Hematopoietic multipotent progenitor cell (in vitro differentiated cells): ENCODE results near the gene ZMYND8. TPM values are rescaled to one million over a fixed set of nuclear protein-coding genes. Genes with fewer than 3 reads are reported as not detected.
A peak's percentile ranks its signal among the peaks of the same experiment; 100 is the strongest.

Experiments
- DNase-seq, 3 donors: peaks; one replicate each; pipeline ENCODE4 v3.0.0-alpha.2; 2011 to 2015; ENCODE audit warnings: low read depth in 2 of 3, low spot score in 2 of 3
- total RNA-seq: library from RNA; depleted of rRNA; stranded (reverse); fragments of >200 nt; gene quantifications from one replicate; pipeline ENCODE4 v1.2.3, GENCODE V29; 2012

The ZMYND8 gene
- total RNA-seq, 1 donor, result 38.2 TPM

DNA sequence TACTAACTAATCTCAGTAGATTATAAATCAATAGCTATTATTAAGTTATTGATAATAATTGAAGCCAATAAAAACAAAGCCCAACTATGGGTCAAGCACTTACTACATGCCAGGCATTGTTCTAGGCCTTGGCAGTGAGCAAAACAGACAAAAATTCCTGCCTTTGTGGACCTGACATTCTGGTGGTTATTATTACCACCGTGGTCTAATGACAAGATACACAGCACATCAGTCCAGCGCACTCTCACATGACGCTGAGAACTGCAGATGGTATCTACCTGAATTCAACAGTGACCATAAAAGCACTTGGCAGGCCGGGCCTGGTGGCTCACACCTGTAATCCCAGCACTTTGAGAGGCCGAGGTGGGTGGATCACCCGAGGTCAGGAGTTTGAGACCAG lies 121.4 kb downstream of the ZMYND8 start:
- no peak for DNase-seq

DNA sequence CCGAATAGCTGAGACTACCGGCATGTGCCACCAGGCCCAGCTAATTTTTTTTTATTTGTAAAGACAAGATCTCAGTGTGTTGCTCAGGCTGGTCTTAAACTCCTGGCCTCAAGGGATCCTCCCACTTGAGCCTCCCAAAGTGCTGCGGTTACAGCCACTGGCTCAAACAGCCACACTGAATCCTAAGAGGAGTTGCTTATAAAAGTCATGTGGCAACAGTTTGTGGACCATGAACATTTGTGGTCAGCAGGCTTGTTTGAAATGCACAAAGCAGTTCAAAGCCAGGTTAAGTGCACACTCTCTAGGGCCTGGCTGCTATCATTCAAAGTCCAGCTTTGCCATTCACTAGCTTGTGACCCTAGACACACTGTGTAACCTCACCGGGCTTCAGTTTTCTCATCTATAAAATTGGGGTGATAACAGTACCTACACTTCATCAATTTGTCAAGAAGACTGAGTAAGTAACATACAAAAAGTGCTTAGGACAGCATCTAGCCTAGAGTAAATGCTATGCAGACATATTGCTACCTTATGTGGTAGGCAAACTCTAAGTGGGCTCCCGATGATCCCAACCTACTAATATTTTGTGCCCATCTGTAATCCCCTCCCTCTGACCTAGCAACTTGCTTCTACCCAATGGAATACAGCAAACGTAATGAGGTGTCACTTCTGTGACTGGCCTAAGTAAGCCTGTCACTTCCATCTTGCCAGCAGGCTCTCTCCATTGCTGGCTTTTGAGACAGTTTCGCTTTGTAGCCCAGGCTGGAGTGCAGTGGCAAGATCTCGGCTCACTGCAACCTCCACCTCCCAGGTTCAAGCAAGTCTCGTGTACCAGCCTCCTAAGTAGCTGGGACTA lies 122.9 kb downstream of the ZMYND8 start:
- no peak for DNase-seq

DNA sequence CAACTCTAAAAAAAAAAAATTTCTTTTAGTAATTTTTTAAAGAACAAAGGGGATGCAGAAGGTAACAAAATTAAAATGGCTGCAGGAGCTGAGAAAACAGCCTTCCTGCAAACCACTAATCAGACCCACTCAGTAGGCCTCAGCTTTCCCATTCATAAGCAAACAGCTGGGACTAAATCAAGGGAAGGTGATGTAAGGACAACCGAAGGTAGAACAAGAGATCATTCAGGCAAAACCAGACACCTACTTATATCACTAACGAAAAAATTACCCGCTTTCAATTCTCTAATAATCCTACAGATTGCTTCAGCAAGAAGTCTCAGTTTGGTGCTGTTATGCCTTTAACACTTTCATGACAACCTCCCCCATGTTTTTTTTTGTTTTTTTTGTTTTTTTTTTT lies 124.0 kb downstream of the ZMYND8 start:
- DNase-seq, result no peak

DNA sequence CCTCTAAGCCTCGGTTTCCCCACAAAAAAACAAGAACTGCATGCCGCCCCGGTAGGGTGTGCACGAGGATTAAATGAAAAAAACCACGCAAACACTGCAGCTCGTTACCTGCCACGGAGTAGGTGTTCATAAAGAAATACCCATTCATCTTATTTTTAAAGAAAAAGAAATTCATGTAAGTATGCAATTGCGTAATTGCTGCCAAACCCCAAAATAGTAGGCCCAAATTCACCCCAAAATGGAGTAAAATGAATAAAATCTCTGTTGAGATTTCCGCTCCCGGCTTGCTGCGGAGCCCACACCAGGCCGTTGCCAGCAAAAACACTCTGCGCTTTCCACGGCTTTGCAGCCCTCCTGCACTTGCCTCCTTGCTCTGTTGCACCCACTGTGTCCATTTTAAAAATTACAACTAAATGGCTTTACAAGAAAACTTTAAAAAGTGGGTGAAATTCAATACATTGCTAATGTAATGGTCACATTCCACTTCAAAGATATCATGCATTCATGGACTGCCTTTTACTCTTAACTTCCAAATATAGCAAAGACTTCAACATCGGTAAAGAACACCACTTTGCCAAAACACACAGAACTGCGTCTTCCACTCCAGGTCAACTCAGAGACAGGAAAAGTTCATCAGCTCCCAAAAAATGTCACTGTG lies 125.0 kb downstream of the ZMYND8 start:
- no peak for DNase-seq

DNA sequence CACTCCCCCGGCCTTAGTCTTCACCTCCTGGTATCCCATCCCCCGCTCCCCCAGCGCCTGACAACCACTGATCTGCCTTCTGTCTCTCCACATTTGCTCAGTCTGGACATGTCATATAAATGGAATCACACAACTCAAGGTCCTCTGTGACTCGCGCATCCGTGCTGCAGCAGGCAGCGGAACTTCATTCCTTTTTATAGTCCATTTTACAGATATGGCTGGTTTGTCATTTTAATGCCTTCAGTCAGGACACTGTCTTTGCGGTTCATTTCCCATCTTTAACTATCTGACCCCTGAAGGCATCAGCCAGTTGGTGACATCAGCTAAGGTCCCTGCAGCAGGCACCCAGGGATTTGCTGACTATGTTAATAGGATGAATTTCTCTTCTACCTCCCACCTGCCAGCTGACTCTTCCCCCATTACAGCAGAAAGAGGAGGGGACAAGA lies 125.7 kb downstream of the ZMYND8 start:
- DNase-seq, result no peak

DNA sequence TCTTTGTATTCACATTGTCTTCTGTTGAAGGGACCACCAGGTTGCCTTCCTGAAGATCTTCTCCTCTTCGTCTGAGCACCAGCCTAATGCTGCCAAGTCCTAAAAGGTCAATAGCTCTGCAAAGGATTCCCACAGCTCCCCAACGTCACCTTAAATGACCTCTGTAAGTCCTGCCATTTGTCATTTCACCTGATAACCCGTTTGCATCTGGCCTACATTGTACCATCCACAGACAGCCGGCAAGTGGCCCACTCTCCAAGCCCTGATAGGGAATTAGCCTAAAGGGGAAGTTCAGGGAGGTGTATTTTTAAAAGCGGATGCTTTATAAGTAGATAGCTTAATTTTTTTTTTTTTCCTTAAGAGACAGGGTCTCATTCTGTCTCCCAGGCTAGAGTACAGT lies 127.8 kb downstream of the ZMYND8 start:
- DNase-seq, result no peak

DNA sequence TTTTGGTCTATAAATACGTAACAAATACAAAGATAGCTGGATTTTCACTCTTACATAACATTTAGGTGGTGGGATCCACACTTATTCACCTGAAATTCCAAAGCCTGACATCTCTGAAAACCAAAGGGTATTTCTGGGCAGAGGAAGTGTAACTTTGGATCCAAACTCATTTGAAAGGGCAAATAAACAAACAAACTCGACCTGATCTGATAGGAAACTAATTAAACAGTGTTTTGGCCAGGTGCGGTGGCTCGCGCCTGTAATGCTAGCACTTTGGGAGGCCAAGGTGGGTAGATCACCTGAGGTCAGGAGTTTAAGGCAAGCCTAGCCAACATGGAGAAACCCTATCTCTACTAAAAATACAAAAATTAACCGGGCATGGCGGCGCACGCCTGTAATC lies 128.9 kb downstream of the ZMYND8 start:
- no peak for DNase-seq

DNA sequence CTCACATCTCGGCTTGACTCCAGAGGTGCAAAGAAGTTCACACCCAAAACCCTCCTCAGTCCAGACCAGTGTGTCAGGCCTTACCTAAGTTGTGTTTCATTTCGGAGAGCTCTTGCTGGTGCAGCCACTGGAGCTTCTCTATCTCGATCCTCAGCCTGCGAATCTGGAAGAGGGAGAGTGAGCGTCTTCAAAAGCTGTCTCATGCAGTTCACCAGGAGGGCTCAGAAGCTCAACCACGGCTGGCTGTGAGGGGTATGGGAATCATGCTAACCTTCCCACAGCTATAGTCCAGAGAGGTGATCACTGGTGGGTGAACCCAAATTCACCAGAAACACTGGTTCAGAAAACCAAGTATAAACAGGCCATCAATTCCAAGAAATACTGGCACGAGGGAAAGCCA lies 129.4 kb downstream of the ZMYND8 start:
- no peak for DNase-seq

DNA sequence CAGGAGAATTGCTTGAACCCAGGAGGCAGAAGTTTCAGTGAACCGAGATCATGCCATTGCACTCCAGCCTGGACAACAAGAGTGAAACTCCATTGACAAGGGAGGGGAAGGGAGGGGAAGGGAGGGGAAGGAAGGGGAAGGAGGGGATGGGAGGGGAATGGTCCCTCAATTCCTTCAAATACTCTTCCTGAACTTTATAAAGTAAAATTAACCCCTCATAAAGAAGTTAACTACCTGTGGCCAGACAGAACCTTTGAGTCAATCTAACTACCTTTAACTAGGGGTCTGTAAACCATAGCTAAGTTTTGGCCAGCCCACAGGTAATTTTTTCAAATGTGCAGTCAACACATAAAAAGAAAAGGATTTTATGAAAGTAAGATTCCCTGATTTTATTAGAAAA lies 131.0 kb downstream of the ZMYND8 start:
- DNase-seq, result no peak

DNA sequence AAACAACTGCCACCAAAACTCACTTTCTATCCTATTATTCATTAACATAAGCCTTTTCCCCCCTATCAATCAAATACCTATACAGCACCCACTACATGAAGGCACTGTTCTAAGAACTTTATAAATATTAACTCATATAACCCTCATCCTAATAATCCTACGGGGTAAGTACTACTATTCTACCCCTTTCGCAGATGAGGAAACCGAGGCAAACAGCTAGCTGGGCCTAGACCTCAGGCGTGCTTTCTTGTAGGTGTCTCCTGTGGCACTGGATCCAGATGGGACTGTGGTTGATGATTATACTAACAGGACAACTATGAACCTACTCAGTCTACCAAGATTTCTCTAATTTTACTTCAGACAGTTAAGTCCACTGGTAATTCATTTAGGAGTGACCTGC lies 131.6 kb downstream of the ZMYND8 start:
- DNase-seq, result no peak

DNA sequence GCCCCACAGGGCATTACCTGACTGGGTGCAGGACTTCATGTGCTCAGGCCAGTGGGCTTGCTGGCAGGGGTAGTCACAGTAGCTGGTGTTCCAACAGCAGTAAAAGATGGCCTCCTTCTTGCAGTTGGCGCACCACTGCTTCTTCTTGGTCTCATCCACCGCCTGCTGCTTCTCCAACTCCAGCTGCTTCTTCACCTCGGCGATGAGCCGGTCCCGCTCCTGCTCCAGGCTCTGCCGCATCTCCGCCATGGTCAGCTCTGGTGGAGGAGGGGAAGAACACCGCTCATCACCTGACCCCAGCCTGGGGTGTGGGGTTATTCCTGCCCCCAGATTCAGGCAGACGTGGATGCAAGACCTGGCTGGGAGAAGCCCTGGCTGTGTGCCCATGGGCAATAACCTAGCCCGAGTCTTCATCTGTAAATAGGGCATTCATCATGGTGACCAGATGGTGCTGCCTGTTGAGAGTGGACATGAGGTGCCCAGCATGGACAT lies 132.2 kb downstream of the ZMYND8 start:
- DNase-seq, result no peak

DNA sequence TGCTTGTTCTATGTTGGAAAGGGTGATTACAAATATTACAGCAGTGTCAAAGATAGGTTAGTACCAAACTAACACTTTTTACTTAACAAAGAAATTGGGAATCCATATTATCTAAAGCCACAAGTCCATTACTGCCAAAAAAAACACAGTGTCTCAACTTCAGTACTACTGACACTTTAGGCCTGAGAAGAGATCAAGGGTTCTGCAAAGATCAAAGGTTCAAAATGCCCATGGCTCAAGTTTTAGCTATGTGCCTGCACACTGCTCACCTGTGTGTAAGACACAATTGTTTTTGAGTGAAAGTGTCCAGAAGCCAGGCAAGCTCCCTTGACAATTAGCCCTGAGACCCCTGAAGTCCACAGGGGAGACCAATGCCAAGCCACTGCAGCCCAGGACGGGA lies 132.6 kb downstream of the ZMYND8 start:
- DNase-seq, result no peak

DNA sequence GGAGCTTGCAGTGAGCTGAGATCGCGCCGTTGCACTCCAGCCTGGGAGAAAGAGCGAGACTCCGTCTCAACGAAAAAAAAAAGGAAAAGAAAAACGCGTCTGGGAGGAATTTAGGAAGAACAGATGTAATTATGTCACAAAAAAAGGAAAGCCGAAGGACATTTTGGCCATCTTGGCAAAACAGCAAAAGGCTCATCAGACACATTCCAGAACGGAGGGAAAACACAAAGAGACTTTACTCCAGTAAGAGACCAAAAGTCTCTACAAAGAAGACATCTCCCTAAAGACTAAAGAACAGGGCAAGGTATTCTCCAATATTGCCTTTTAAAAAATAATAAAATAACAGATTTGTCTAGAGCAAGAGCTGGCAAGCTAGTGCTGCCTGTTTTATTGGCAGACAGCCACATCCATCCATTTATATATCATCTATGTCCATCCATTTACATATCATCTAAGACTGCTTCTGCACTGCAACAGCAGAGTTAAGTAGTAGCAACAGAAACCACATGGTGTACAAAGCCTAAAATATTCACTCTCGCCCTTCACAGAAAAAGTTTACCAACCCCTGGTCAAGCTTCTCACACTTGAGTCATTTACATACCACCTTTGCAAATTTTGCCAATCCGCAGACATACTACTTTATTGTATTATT lies 133.9 kb downstream of the ZMYND8 start:
- no peak for DNase-seq

DNA sequence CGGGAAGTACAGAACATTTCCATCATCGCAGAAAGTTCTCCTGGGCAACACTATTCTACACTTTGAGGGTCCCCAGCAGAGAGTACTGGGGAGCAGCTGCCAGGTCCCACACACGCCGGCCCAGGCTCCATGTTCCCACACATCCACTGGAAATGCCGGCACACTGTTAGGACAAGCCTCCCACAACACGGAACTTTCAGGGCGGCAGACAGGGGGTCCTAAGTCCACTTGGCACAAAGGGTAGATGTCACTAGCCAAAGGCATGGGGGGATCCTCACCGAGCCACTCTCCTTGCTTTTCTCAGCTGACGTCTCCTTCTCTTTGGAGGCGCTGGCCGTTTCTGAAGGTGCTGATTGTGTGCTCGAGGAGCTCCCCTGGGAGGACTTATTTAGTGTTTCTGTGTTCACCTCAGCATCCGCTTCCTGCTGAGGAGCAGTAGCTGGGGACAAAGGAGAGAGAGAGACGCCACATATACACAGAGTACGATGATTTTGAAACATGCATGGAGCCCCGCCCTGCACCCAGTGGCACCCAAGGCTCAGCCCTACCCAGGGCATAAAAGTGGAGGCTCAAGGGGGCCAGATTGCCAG lies 135.4 kb downstream of the ZMYND8 start:
- no peak for DNase-seq

DNA sequence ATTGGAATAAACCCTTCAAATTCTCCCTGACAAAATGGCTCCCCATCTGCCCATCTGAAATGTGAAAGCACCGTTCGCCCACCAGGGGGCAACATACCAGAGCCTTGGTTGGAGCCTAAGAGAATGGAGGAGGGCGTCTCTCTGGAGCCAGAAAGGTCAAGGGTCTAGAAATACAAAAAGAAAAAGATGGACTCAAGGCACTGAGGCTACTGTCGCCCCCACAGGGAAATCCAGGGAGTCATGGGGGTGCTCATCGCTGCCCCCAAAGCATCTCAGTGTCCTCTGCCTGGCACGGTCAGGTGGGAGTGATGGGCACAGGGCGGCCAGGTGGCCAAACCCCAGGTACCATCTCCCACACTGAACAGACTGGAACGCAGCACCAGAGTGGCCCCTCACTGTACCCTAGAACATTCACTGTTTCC lies 136.3 kb downstream of the ZMYND8 start:
- peak in 2 of 3 donors; percentile 28 to 66 for DNase-seq

DNA sequence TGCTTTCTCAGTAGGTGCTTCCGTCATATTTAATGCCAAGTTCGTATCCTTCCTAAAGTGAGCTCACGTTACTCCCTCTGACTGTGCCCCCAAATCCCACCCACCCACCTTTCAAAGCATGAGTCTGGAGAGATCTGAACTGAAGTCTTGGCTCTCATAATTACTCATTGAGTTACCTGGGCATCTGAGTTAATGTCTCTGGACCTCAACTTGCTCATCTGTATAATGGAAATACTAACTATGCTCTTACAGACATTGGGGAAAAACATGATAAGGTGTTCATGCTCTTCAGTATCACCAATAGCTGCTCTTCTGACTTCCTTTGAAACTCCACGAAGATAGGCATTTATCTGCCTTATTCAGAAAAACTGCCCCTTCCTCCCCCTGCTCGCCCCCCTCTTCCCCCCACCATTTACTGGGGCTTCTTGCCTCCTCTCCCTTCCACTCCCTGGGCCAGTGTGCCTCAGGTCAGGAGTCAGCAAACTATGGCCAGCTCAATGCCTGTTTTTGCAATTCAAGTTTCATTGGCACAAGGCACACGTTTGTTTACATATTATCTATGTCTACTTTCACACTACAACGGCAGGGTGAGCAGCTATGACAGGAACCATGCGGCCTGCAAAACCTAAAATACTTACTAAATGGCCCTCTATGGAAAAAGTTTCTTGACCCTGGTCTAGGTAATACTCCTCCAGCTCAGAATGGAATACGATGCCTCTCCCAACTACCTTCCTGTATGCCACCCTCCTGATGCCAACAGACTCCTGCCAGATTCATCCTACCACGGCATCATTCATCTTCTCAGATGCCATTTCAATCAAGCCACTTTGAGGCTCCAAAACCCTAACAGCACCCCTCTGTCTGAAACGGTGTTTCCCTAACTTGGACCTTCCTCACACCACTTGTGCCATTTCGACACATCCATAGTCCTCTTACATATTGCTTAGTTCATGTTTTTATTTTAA lies 138.7 kb downstream of the ZMYND8 start:
- DNase-seq, result no peak

DNA sequence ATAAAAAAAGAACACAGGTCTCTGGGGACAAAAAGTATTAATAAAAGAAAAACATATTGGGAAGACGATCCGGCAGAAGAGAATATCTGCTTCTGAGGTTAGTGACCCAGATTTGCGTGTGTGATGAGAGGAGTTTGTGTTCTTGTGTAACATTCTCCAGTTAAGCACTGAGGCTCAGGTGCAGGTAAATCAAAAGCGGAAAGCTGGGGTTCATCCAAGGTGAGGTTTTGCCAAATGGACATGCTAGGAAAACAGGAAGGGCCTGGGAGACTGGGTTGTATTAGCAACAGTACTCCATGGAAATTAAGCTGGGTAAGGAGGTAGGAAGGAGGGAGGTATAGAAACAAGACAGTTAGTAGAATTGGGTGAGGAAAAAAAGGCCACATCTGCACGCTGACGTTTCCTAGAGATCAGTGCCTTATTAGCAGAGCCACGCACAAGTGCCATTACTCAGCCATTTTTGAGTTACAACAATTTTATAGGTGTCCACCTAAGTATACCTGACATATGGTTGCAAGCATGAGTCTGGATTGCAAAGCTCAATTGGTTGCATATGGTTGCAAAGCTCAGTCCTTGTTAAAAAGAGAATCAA lies 139.6 kb downstream of the ZMYND8 start:
- DNase-seq, result no peak

DNA sequence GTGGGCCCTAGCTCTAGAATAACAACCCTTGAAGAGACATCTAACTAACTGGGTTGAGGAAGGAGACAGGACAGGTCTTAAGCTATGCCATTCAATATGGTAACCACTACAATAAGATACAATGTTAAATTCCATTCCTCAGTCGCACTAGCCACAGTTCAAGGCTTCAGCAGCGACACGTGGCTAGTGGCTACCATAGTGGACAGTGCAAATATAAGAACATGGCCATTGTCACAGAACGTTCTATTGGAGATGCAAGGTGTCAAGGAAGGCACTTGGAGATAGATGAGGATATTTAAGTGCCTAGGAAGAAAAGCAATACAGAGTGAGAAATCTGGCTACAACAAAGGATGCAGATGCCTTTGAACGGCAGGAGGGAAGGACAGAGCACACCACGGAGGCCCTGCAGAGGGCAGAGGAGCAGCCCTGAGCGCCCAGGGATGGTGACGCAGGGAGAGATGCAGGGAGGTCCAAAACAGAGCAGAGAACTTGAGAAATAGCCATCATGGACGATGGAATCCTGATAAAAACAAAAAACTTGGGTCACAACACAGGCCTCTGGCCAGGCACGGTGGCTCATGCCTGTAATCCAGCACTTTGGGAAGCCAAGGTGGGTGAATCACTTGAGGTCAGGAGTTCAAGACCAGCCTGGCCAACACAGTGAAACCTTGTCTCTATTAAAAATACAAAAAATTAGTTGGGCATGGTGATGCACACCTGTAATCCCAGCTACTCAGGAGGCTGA lies 140.7 kb downstream of the ZMYND8 start:
- DNase-seq, result no peak

DNA sequence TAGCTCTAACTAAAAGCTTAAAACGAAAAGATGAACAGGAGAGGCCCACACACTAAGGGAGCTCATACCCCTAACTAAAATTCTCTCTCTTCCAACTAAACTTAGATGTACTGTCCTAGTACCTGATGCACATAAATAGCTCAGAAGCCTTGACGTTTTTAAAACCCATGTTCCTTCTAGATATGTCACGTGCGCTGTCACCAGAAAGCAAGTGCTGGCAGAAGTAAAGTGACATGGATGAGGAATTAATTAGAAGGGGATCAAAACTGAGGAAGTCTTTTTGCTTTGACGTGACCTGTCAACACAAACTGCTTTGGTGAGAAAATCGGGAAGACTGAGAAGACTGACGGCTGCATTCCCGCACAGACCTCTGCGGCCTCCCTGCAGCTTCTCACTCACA lies 142.5 kb downstream of the ZMYND8 start:
- DNase-seq, result no peak
